HCT116 (cell line): ENCODE data around the gene BRINP1. TPM values are rescaled to one million over a fixed set of nuclear protein-coding genes. Genes with fewer than 3 reads are reported as not detected.

Experiments used
- ATAC-seq: fragments of 200-7000 bp; cut with Tn5 transposase; 2 replicates; pipeline ENCODE4 v1.9.1; 2020; ENCODE audit warnings: mild to moderate bottlenecking, moderate library complexity
- BruUV-seq: library from RNA; stranded (reverse); fragments of 400-500 nt; replicated peaks from 2 replicates; lab custom pipeline; 2021; lab: Mats Ljungman, UMichigan
- CTCF ChIA-PET: fragments of 300-600 bp; sonication (Branson Sonifier 250); formaldehyde crosslinking; loops from one replicate; lab custom pipeline; 2021; ENCODE audit warnings: antibody characterized with exemption; lab: Charles Lee
- POLR2A ChIA-PET: fragments of 300-600, 350-600 bp; sonication (Branson Sonifier 250); formaldehyde crosslinking; loops from one replicate; lab custom pipeline; 2021; ENCODE audit warnings: antibody characterized with exemption; lab: Charles Lee
- RAD21 ChIA-PET, 2 experiments: fragments of 300-600 bp; sonication (Branson Sonifier 250); formaldehyde crosslinking; loops; one replicate each; lab custom pipeline; 2023; ENCODE audit warnings: low total read pairs in 2 of 2; ENCODE audit not compliant: uncharacterized antibody in 2 of 2, unreplicated experiment in 2 of 2, low non-redundant PET in 1 of 2; lab: Charles Lee
- DNase-seq: peaks from one replicate; pipeline ENCODE4 v3.0.0-alpha.2; 2010; ENCODE audit warnings: low read depth, low spot score
- H2AFZ ChIP-seq: fragments of 200-600 bp; shearing (Covaris generic), sonication (generic); 2 replicates; pipeline ENCODE4 v1.6.1; 2017; ENCODE audit warnings: low read depth, mixed run types, mixed read lengths, antibody characterized with exemption, low read length; ENCODE audit not compliant: poor library complexity, severe bottlenecking
- H3K27ac ChIP-seq: 2 replicates; pipeline ENCODE4 v1.5.1; 2012; ENCODE audit warnings: low read depth, low read length
- H3K27me3 ChIP-seq: fragments of 200-600 bp; sonication (generic); 2 replicates; pipeline ENCODE4 v1.6.1; 2016; ENCODE audit warnings: mixed run types, low read length, mixed read lengths; ENCODE audit not compliant: insufficient read depth
- H3K36me3 ChIP-seq, 2 experiments: fragments of 200-500 bp in 1 of 2; fragments of 200-600 bp in 1 of 2; sonication (Bioruptor generic) in 1 of 2; sonication (generic) in 1 of 2; 2 replicates each; pipeline versions ENCODE4 v1.5.1 to v1.6.1; 2014 to 2016; ENCODE audit warnings: low read length in 2 of 2, inconsistent platforms in 1 of 2, mixed read lengths in 1 of 2, mixed run types in 1 of 2; ENCODE audit not compliant: insufficient read depth in 2 of 2, control insufficient read depth in 1 of 2
- H3K4me1 ChIP-seq, 2 experiments: fragments of 200-600 bp in 1 of 2; sonication (generic) in 1 of 2; 2 replicates each; pipeline versions ENCODE4 v1.5.1 to v1.6.1; 2012 to 2017; ENCODE audit warnings: low read length in 2 of 2, inconsistent platforms in 1 of 2, mild to moderate bottlenecking in 1 of 2, mixed read lengths in 1 of 2, mixed run types in 1 of 2, moderate library complexity in 1 of 2; ENCODE audit not compliant: insufficient read depth in 2 of 2, control insufficient read depth in 1 of 2
- H3K4me2 ChIP-seq: fragments of 200-600 bp; sonication (generic); 2 replicates; pipeline ENCODE4 v1.6.1; 2017; ENCODE audit warnings: mixed run types, low read length, mixed read lengths
- H3K4me3 ChIP-seq, 2 experiments: fragments of 200-600 bp in 1 of 2; sonication (generic) in 1 of 2; replicated peaks in 1 of 2; 2 replicates each; pipeline ENCODE4 v1.5.1; 2011 to 2016; ENCODE audit warnings: low read length in 2 of 2, control low read depth in 1 of 2, low read depth in 1 of 2, mild to moderate bottlenecking in 1 of 2, mixed read lengths in 1 of 2, mixed run types in 1 of 2
- H3K79me2 ChIP-seq: fragments of 200-600 bp; sonication (generic); 2 replicates; pipeline ENCODE4 v1.6.1; 2017; ENCODE audit warnings: mild to moderate bottlenecking, mixed run types, low read length, moderate library complexity, mixed read lengths; ENCODE audit not compliant: insufficient read depth
- H3K9ac ChIP-seq: fragments of 200-600 bp; sonication (generic); 2 replicates; pipeline ENCODE4 v1.6.1; 2016; ENCODE audit warnings: low read length, mixed read lengths
- H3K9me2 ChIP-seq: fragments of 200-600 bp; sonication (generic), shearing (Covaris generic); 2 replicates; pipeline ENCODE4 v1.6.1; 2017; ENCODE audit warnings: mixed run types, mild to moderate bottlenecking, moderate library complexity; ENCODE audit not compliant: insufficient read depth
- H3K9me3 ChIP-seq, 2 experiments: fragments of 200-500 bp in 1 of 2; fragments of 200-600 bp in 1 of 2; sonication (Bioruptor generic) in 1 of 2; sonication (generic) in 1 of 2; 2 replicates each; pipeline ENCODE4 v1.6.1; 2014 to 2017; ENCODE audit warnings: low read length in 2 of 2, mixed read lengths in 2 of 2, inconsistent platforms in 1 of 2, low read depth in 1 of 2, mild to moderate bottlenecking in 1 of 2, mixed run types in 1 of 2, moderate library complexity in 1 of 2; ENCODE audit not compliant: control insufficient read depth in 1 of 2, insufficient read depth in 1 of 2
- H4K20me1 ChIP-seq: fragments of 200-600 bp; sonication (generic), shearing (Covaris generic); 2 replicates; pipeline ENCODE4 v1.6.1; 2017; ENCODE audit warnings: mixed run types, mild to moderate bottlenecking, moderate library complexity; ENCODE audit not compliant: insufficient read depth
- ATF3 ChIP-seq: IDR thresholded peaks from 2 replicates; pipeline ENCODE4 v1.6.1; 2012
- CBX3 ChIP-seq: IDR thresholded peaks from 2 replicates; pipeline ENCODE4 v1.6.1; 2012; ENCODE audit warnings: low read depth
- CEBPB ChIP-seq: IDR thresholded peaks from 2 replicates; pipeline ENCODE4 v1.6.1; 2012; ENCODE audit warnings: low read depth
- ELF1 ChIP-seq: IDR thresholded peaks from 2 replicates; pipeline ENCODE4 v1.6.1; 2012; ENCODE audit warnings: low read depth, borderline replicate concordance
- EZH2 ChIP-seq: fragments of 200-600 bp; sonication (generic); IDR thresholded peaks from 2 replicates; pipeline ENCODE4 v1.6.1; 2017; ENCODE audit warnings: antibody characterized with exemption, mixed run types
- EZH2phosphoT487 ChIP-seq: fragments of 200-600 bp; IDR thresholded peaks from 2 replicates; pipeline ENCODE4 v1.6.1; 2018; ENCODE audit warnings: antibody characterized with exemption, borderline replicate concordance
- FOSL1 ChIP-seq: IDR thresholded peaks from 2 replicates; pipeline ENCODE4 v1.6.1; 2012; ENCODE audit warnings: low read depth
- JUND ChIP-seq: IDR thresholded peaks from 2 replicates; pipeline ENCODE4 v1.6.1; 2012
- POLR2A ChIP-seq: IDR thresholded peaks from 2 replicates; pipeline ENCODE4 v1.7.0; 2011; ENCODE audit warnings: borderline replicate concordance; ENCODE audit not compliant: insufficient read depth, insufficient read length; ENCODE audit errors: extremely low read depth
- RAD21 ChIP-seq: IDR thresholded peaks from 2 replicates; pipeline ENCODE4 v1.6.1; 2012; ENCODE audit warnings: low read depth, mild to moderate bottlenecking
- SIN3A ChIP-seq: IDR thresholded peaks from 2 replicates; pipeline ENCODE4 v1.6.1; 2012; ENCODE audit warnings: low read depth
- SRF ChIP-seq: IDR thresholded peaks from 2 replicates; pipeline ENCODE4 v1.6.1; 2012; ENCODE audit warnings: low read depth
- YY1 ChIP-seq: IDR thresholded peaks from 2 replicates; pipeline ENCODE4 v1.6.1; 2011; ENCODE audit warnings: low read length, low read depth, moderate library complexity, mild to moderate bottlenecking; ENCODE audit not compliant: insufficient replicate concordance; ENCODE audit errors: extremely low read depth
- ZNF274 ChIP-seq: fragments of 200-500 bp; sonication (Bioruptor generic); IDR thresholded peaks from 2 replicates; pipeline ENCODE4 v1.6.1; 2014; ENCODE audit warnings: mild to moderate bottlenecking, low read depth, low read length, inconsistent platforms
- intact Hi-C: fragments of 100-400 bp; cut with micrococcal nuclease; formaldehyde crosslinking; loops from 2 replicates; pipeline ENCODE4 v1.10.0; 2022
- total RNA-seq: library from RNA; stranded (reverse); gene quantifications from one replicate; pipeline ENCODE4 v1.2.1, GENCODE V29; 2021; ENCODE audit not compliant: unreplicated experiment
- TF ChIP-seq, protein P1 (sequence below), 3 experiments: fragments of 200-600 bp in 1 of 3; sonication (generic) in 1 of 3; IDR thresholded peaks in 2 of 3; conservative IDR thresholded peaks in 1 of 3; 2 replicates each; pipeline ENCODE4 v1.5.1; 2012 to 2017; ENCODE audit warnings: low read depth in 2 of 3, low read length in 2 of 3, antibody characterized with exemption in 1 of 3, borderline replicate concordance in 1 of 3, control low read depth in 1 of 3, mild to moderate bottlenecking in 1 of 3, mixed read lengths in 1 of 3, mixed run types in 1 of 3, moderate library complexity in 1 of 3; ENCODE audit not compliant: insufficient read depth in 1 of 3
- TF ChIP-seq, protein P2 (sequence below): IDR thresholded peaks from 2 replicates; pipeline ENCODE4 v1.6.1; 2012

The BRINP1 gene
- total RNA-seq, 1 experiment from 2014 or later, result not detected

DNA sequence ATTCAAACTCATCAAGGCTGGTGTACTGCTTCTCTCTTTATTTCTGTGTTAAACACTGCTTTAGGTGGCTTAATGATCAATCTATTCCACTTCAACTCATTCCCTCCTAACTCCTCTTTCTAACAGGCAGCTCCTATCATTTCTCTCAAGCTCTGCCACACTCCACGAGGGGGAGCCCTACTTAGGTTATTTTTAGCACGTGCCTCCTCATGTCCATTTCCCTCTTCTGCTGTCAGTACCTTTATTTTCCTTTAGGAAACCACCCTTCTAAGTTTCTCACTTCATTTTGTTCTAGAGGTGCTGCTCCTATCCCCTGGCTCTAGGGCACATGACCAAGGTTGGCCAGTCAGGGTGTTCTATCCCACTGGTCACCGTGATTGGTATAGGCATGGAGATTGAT lies 6.7 kb upstream of the BRINP1 start:
- DNase-seq, result peak; percentile 2
- ATAC-seq, result no peak
- H3K9me2 ChIP-seq, result no peaks in the 10 kb centered on the region
- peaks cover 0 to 8% of the 10 kb centered on the region in 2 experiments; a peak in 2 of 4 replicates for H3K9me3 ChIP-seq
- POLR2A ChIA-PET, result no interaction called here
- BruUV-seq, result no TSS peak
- CTCF ChIA-PET, result no interaction called here
- no peak overlapping the region for H3K4me3 ChIP-seq
- RAD21 ChIA-PET, result no interaction called here
- no peaks in the 10 kb centered on the region for H3K36me3 ChIP-seq
- TF ChIP-seq, protein P1, sequence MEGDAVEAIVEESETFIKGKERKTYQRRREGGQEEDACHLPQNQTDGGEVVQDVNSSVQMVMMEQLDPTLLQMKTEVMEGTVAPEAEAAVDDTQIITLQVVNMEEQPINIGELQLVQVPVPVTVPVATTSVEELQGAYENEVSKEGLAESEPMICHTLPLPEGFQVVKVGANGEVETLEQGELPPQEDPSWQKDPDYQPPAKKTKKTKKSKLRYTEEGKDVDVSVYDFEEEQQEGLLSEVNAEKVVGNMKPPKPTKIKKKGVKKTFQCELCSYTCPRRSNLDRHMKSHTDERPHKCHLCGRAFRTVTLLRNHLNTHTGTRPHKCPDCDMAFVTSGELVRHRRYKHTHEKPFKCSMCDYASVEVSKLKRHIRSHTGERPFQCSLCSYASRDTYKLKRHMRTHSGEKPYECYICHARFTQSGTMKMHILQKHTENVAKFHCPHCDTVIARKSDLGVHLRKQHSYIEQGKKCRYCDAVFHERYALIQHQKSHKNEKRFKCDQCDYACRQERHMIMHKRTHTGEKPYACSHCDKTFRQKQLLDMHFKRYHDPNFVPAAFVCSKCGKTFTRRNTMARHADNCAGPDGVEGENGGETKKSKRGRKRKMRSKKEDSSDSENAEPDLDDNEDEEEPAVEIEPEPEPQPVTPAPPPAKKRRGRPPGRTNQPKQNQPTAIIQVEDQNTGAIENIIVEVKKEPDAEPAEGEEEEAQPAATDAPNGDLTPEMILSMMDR (IDR thresholded peaks at IDR 0.05 in 2 of 3, conservative IDR thresholded peaks at IDR 0.05 in 1 of 3; ENCODE audit: borderline replicate concordance in 1 of 3, insufficient read depth in 1 of 3, low read depth in 2 of 3, low read length in 2 of 3), result peak in 2 of 3 experiments; percentile 18 to 29; a peak in 2 of 6 replicates
- TF ChIP-seq RAD21, result no peak
- TF ChIP-seq ATF3, result no peak
- TF ChIP-seq, protein P2, sequence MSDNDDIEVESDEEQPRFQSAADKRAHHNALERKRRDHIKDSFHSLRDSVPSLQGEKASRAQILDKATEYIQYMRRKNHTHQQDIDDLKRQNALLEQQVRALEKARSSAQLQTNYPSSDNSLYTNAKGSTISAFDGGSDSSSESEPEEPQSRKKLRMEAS, result no peak
- no peak for TF ChIP-seq FOSL1
- no peak for TF ChIP-seq JUND
- H3K9ac ChIP-seq, result no peak overlapping the region
- H4K20me1 ChIP-seq, result no peaks in the 10 kb centered on the region
- no peaks in the 10 kb centered on the region for H3K4me1 ChIP-seq
- no peak overlapping the region for H2AFZ ChIP-seq
- H3K4me2 ChIP-seq, result no peak overlapping the region
- intact Hi-C loops, result no loop called here
- no peaks in the 10 kb centered on the region for H3K79me2 ChIP-seq
- no peak overlapping the region for H3K27ac ChIP-seq
- no peaks in the 10 kb centered on the region for H3K27me3 ChIP-seq

GRCh38 chr9:119372951-119373350 lies 3.7 kb upstream of the BRINP1 start:
- H3K36me3 ChIP-seq, result no peaks in the 10 kb centered on the region
- no peaks in the 10 kb centered on the region for H4K20me1 ChIP-seq
- no TSS peak for BruUV-seq
- no peaks in the 10 kb centered on the region for H3K4me1 ChIP-seq
- POLR2A ChIA-PET, result no interaction called here
- RAD21 ChIA-PET, result no interaction called here
- no peaks in the 10 kb centered on the region for H3K79me2 ChIP-seq
- H3K27me3 ChIP-seq, result no peaks in the 10 kb centered on the region
- ATAC-seq (no peak), DNase-seq (no peak)
- H3K9me2 ChIP-seq, result no peaks in the 10 kb centered on the region
- no peak overlapping the region for H3K9ac ChIP-seq
- H3K9me3 ChIP-seq, result peaks cover 0 to 8% of the 10 kb centered on the region in 2 experiments; a peak in 2 of 4 replicates
- no peak overlapping the region for H3K27ac ChIP-seq
- TF ChIP-seq POLR2A, result no peak
- TF ChIP-seq CEBPB, result no peak
- TF ChIP-seq EZH2, result no peak
- TF ChIP-seq FOSL1, result no peak
- no peak for TF ChIP-seq ELF1
- TF ChIP-seq, protein P1 (IDR thresholded peaks at IDR 0.05 in 2 of 3, conservative IDR thresholded peaks at IDR 0.05 in 1 of 3; ENCODE audit: borderline replicate concordance in 1 of 3, insufficient read depth in 1 of 3, low read depth in 2 of 3, low read length in 2 of 3), result no peak
- TF ChIP-seq CBX3, result no peak
- TF ChIP-seq SIN3A, result no peak
- TF ChIP-seq RAD21, result no peak
- TF ChIP-seq ZNF274, result no peak
- no peak for TF ChIP-seq SRF
- no peak for TF ChIP-seq EZH2phosphoT487
- no peak for TF ChIP-seq YY1
- TF ChIP-seq, all 23 proteins: peak for 0
- no peak overlapping the region for H3K4me3 ChIP-seq
- H2AFZ ChIP-seq, result no peak overlapping the region
- no peak overlapping the region for H3K4me2 ChIP-seq
- intact Hi-C loops, result no loop called here
- CTCF ChIA-PET, result no interaction called here
